Measurements from ENCODE around the gene HNRNPLL. TPM values are rescaled to one million over a fixed set of nuclear protein-coding genes. Genes with fewer than 3 reads are reported as not detected.

HNRNPLL gene
- total and polyA plus RNA-seq, 10 donors = 4.8 to 53.4 (median 33.9) TPM

DNA sequence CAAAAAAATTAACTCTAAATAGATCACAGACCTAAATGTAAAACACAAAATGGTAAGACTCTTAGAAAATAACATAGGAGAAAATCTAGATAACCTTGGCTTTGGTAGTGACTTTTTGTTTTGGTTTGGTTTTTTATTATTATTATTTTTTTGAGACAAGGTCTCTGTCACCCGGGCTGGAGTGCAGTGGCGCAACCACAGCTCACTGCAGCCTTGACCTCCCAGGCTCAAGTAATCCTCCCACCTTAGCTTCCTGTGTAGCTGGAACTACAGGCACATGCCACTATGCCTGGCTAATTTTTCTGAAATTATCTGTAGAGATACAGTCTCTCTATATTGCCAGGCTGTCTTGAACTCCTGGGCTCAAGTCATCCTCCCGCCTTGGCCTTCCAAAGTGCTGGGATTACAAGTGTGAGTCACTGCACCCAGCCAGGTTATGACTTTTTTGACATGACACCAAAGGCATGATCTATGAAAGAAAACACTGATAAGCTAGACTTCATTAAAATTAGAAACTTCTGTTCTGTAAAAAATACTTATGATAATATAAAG is 88.0 kb downstream of the HNRNPLL start:
- no peak for DNase-seq
- no peak overlapping the region for H3K4me3 ChIP-seq
- no peaks in the 10 kb centered on the region for H3K36me3 ChIP-seq
- intact Hi-C loops (cut with DNase I; ENCODE audit: low total_unique reads) = no loop called here
- 65 to 84% (median 72%) methylated on average over 3 of the region's 3 CpGs for WGBS, 5 donors
- H3K4me1 ChIP-seq = peaks cover 0 to 6% (median 0%) of the 10 kb centered on the region in 6 donors
- no peaks in the 10 kb centered on the region for H3K27me3 ChIP-seq (replicated peaks in 1 of 7)
- H3K9me3 ChIP-seq = no peaks in the 10 kb centered on the region
- no peak overlapping the region for H3K27ac ChIP-seq
- TF ChIP-seq POLR2AphosphoS5 (IDR thresholded peaks at IDR 0.05) = no peak
- no peak for TF ChIP-seq POLR2A (IDR thresholded peaks at IDR 0.05)
- TF ChIP-seq, protein P1, sequence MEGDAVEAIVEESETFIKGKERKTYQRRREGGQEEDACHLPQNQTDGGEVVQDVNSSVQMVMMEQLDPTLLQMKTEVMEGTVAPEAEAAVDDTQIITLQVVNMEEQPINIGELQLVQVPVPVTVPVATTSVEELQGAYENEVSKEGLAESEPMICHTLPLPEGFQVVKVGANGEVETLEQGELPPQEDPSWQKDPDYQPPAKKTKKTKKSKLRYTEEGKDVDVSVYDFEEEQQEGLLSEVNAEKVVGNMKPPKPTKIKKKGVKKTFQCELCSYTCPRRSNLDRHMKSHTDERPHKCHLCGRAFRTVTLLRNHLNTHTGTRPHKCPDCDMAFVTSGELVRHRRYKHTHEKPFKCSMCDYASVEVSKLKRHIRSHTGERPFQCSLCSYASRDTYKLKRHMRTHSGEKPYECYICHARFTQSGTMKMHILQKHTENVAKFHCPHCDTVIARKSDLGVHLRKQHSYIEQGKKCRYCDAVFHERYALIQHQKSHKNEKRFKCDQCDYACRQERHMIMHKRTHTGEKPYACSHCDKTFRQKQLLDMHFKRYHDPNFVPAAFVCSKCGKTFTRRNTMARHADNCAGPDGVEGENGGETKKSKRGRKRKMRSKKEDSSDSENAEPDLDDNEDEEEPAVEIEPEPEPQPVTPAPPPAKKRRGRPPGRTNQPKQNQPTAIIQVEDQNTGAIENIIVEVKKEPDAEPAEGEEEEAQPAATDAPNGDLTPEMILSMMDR (IDR thresholded peaks at IDR 0.05 in 8 of 11, conservative IDR thresholded peaks at IDR 0.05 in 3 of 11) = no peak

GRCh38 chr2:38512211-38512610 is 90.5 kb downstream of the HNRNPLL start:
- DNase-seq = no peak
- no peak for TF ChIP-seq POLR2A (IDR thresholded peaks at IDR 0.05)
- TF ChIP-seq POLR2AphosphoS5 (IDR thresholded peaks at IDR 0.05) = no peak
- TF ChIP-seq, protein P1 (IDR thresholded peaks at IDR 0.05 in 8 of 11, conservative IDR thresholded peaks at IDR 0.05 in 3 of 11) = no peak
- no peak overlapping the region for H3K4me3 ChIP-seq
- no peaks in the 10 kb centered on the region for H3K27me3 ChIP-seq (replicated peaks in 1 of 7)
- H3K9me3 ChIP-seq = no peaks in the 10 kb centered on the region
- intact Hi-C loops (cut with DNase I; ENCODE audit: low total_unique reads) = no loop called here
- no peak overlapping the region for H3K27ac ChIP-seq
- WGBS, 5 donors = 30 to 78% (median 73%) methylated on average over 3 of the region's 3 CpGs
- no peaks in the 10 kb centered on the region for H3K36me3 ChIP-seq
- H3K4me1 ChIP-seq = peaks cover 0 to 19% (median 9%) of the 10 kb centered on the region in 6 donors

Other genes starting within 250 kb of the HNRNPLL start
- 100 to 1,000 TPM in 1 of 7 donors, 10 to 100 TPM in 6; 62.0 to 100 (median 66.1) TPM for gene ATL2, start 225.7 kb downstream of the HNRNPLL start, total RNA-seq
- 10 to 100 TPM; 17.5 to 21.3 (median 19.0) TPM for gene ATL2, start 225.7 kb downstream of the HNRNPLL start, polyA plus RNA-seq
- gene GALM, start 63.2 kb upstream of the HNRNPLL start, total RNA-seq = 10 to 100 TPM in 4 of 7 donors, 1 to 10 TPM in 3; 5.8 to 22.7 (median 10.1) TPM
- gene GALM, start 63.2 kb upstream of the HNRNPLL start, polyA plus RNA-seq = 1 to 10 TPM; 5.2 to 6.6 (median 6.3) TPM
- gene SRSF7, start 148.4 kb upstream of the HNRNPLL start, total RNA-seq = 100 to 1,000 TPM in 6 of 7 donors, 10 to 100 TPM in 1; 94.9 to 160 (median 149) TPM
- 100 to 1,000 TPM; 151 to 214 (median 198) TPM for gene SRSF7, start 148.4 kb upstream of the HNRNPLL start, polyA plus RNA-seq
- gene GEMIN6, start 175.3 kb upstream of the HNRNPLL start, total RNA-seq = 1 to 10 TPM; 6.6 to 10.0 (median 9.3) TPM
- gene GEMIN6, start 175.3 kb upstream of the HNRNPLL start, polyA plus RNA-seq = 10 to 100 TPM in 2 of 3 donors, 1 to 10 TPM in 1; 9.5 to 16.0 (median 10.4) TPM